GM04503 (cell line): ENCODE results near the gene RPS19.

ENCODE experiments used
- DNase-seq: peaks from one replicate; pipeline ENCODE4 v3.0.0-alpha.2; 2012; ENCODE audit warnings: low read depth

The RPS19 gene

DNA sequence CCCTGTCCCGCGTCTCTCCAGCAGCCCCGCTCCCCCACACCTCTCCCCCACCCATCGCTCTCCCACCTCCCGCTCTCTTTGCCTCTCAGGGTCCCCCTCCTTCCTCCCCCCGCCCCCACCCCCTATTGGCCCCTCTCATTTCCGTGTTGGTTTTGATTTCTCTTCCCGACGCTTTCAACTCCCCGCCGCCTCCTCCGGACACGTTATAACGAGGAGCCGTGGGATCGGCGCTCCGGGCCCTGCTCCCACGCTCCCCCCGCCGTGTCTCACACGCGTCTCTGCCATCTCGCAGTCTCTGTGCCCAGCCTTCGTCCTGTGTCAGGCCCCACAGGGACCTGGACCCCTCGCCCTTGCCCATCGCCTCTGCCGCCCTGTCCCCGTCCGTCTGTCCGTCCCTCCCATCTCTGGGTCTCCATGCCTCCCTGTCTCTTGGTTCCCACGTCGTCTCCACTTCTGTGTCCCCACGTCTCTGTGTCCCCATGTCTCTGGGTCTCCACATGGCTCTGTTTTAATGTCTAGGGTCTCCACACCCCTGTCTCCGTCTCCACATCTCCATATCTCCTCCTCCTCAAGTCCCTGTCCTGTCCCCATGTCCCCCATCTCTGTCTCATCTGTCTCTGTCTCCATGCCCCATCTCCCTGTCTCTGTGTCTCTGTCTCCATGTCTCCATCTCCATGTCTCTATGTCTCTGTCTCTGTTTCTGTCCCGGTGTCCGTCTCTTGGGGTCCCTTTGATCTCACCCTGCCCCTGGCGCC lies 55.1 kb downstream of the RPS19 start:
- no peak for DNase-seq

DNA sequence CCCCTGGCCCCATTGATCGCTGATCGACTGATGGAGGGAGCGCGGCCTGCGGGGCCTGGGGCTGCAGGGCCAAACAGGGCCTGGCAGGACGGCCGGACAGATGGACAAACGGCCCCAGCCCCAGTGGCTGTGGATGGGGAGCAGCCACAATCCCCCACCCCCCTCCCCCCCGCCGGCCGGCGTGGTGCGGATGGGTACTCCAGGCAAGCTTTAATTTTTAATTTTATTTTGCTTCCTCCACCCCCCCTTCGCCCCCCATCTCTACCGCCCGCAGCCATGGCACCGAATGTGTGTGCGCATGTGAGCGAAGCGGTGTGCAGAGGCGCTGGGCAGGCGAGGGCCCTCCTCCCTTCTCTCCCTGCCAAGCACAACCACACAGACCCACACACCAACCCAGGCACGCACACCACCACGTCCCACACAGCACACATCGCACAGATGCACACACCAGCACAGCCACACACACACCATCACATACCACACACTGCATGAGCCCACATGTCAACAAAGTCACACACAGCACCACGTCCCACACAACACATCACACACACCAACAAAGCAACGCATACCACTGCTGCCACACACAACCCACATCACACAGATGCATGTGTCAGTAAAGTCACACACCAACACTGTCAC lies 55.8 kb downstream of the RPS19 start:
- DNase-seq, result no peak

DNA sequence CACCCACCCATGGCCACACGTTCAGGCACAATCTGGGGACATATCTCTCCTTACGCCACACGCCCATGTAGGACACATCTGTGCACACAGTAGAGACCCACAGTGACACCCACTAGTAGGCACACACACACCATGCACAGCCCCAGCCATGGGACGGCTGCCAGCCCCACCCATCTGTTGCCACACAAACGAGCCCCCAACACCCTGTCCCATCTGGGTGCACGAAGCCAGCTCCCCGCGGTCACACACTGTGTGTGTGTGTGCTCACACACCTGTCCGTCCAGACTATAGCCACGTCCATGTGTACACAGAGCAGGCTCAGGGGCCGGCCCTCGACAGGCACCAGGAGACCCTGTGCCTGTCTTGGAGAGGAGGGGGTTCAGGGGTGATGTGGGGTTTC lies 57.6 kb downstream of the RPS19 start:
- DNase-seq, result no peak

DNA sequence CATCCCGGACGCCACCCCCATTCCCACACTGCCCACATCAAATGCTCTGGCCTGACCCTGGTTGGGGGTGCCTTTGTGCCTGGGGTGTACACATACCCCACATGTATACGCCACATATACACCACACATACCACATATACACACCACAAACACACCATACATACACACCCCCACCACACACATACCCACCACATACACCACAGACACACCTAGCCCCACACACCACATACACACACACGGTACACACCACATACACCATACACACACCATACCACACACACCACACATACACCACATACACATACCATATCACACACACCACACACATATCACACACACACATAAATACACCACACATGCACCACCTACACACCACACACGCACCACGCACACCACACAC lies 58.0 kb downstream of the RPS19 start:
- DNase-seq, result no peak

DNA sequence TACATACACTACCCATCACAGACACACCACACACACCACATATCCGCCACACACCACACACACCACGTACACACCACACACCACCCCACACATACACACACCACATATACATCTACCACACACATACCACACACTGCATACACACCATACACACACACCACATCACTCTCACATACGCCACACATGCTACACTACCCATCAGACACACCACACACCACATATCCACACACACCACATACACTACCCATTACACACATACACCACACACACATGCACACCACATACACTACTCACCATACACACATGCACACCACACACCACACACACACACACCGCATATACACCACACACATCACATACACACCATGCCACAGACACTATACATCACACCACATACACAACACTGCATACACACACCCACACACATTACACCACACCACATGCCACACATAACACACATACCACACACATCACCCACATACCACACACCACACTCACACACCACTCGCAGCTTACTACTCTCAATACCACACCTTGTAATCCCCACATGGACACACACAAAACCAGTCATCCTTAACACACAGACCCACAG lies 58.7 kb downstream of the RPS19 start:
- no peak for DNase-seq

DNA sequence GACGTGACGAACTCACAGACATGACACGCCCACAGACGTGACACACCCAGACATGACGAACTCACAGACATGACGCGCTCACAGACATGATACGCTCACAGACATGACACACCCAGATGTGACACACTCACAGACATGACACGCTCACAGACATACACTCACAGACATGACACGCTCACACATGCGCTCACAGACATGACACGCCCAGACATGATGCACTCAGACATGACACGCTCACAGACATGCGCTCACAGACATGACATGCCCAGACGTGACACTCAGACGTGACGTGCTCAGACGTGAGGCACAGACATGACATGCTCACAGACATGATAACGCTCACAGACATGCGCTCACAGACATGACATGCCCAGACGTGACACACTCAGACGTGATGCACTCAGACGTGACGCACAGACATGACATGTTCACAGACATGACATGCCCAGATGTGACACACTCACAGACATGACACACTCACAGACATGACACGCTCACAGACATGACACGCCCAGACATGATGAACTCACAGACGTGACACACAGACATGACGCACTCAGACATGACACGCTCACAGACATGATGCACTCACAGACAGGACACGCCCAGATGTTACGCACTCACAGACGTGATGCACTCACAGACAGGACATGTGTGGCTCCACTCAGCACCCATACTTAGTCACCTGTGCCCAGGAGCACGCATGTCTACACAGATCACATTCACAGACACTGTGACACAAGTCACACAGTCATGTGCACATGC lies 60.1 kb downstream of the RPS19 start:
- DNase-seq, result no peak

DNA sequence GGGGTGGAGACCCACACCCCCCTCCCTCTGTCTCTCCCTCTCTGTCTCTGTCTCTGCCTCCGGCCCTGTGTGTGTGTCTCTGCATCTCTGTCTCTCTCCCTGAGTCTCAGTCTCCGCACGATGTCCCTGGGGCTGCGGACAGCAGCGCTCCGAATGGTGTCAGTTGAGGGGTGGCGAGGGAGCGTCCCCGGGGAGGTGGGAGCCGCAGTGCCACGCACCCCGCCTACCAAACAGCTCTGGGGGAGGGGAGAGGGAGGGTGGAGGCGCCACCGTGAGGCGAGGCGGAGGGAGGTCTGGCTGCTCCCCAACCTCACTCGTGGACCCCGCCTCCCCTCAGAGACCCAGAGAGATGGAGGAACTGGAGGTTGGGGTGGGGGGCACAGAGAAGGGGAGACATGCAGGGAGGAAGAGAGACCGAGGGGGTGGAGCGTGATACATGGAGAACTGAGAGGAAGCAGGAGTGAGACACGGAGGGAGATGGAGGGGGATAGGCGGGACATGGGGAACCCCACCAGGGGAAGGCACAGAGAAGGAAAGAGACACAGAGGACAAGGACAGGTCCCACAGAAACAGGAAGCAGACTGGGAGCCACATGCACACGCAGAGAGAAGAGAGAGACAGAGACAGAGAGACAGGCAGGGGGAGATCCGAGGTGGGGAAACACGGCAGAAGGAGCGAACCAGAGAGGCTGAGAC lies 61.0 kb downstream of the RPS19 start:
- no peak for DNase-seq

DNA sequence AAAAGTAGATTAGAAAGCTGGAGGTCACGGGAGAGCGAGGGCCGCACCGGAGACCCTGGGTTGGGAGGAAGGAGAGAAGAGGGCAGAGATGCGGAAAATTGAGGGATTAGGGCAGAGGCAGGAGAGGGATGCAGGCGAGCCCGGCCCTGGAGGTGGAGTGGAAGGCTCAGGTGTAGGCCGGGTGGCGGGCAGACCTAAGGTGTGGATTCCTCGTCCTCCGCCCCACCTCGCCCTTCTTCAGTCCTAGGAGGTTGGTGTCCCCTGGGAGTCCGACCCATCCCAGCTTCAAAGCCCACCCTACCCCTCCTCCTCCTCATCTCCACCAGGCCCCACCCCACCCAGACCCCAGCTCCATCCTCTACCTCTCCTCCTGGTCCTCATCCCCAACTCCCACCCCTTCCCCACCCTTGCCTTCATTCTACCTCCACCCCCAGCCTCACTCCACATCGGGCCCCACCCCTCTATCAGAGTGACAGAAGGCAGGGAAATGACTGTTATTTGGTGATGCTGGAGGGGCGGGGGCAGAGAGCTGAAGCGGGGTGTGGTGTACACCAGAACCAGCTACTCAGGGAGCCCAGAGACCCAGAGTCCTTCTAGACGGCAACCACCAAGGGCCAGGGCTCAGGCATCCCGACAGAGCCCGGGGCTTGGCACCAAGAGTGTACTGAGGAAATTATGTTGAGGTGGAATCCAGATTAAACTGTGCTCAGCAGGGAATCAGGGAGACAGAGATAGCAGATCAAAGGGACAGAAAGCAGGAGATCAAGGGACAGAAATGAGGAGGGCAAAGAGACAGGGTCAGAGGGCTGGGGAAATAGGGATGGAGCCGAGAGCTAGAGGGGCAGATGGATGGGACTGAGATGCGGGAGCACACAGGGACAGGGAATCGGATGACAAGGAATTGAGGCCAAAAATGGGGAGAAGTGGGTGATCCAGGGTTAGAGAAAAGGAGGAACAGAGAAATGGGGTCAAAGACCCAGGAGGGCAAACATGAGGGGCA lies 61.8 kb downstream of the RPS19 start:
- DNase-seq, result no peak
